ENCODE data around the gene MRPL10. TPM values are rescaled to one million over a fixed set of nuclear protein-coding genes. Genes with fewer than 3 reads are reported as not detected.

The MRPL10 gene
- total RNA-seq, 2 experiments from 2014 or later = 49.0 to 51.4 TPM

Other genes with a start within 250 kb of the MRPL10 start
- gene KPNB1, start 181.6 kb downstream of the MRPL10 start, total RNA-seq = 100 to 1,000 TPM; 145 to 151 TPM
- 1 to 10 TPM; 2.4 to 3.0 TPM for gene TBKBP1, start 137.4 kb downstream of the MRPL10 start, total RNA-seq
- 10 to 100 TPM; 10.6 to 12.3 TPM for gene TBX21, start 98.3 kb downstream of the MRPL10 start, total RNA-seq
- gene OSBPL7, start 9.7 kb downstream of the MRPL10 start, total RNA-seq = 10 to 100 TPM; 30.1 to 30.8 TPM
- gene LRRC46, start 129 bp upstream of the MRPL10 start, total RNA-seq = under 1 TPM; 0.42 to 0.85 TPM
- gene SCRN2, start 9.7 kb upstream of the MRPL10 start, total RNA-seq = 10 to 100 TPM; 15.3 to 17.2 TPM
- under 1 TPM; 0.17 to 0.27 TPM for gene SP6, start 19.6 kb upstream of the MRPL10 start, total RNA-seq
- 10 to 100 TPM; 19.9 to 21.5 TPM for gene SP2, start 64.7 kb upstream of the MRPL10 start, total RNA-seq
- gene PNPO, start 110.0 kb upstream of the MRPL10 start, total RNA-seq = 1 to 10 TPM; 2.2 to 2.4 TPM
- not detected for gene PRR15L, start 126.3 kb upstream of the MRPL10 start, total RNA-seq
- gene CDK5RAP3, start 139.6 kb upstream of the MRPL10 start, total RNA-seq = 100 to 1,000 TPM; 206 to 224 TPM
- under 1 TPM; 0.47 to 0.88 TPM for gene COPZ2, start 206.3 kb upstream of the MRPL10 start, total RNA-seq
- gene NFE2L1, start 216.8 kb upstream of the MRPL10 start, total RNA-seq = 10 to 100 TPM; 28.1 to 30.6 TPM